Measurements from ENCODE around the gene PACSIN2.
A peak's percentile ranks its signal among the peaks of the same experiment; 100 is the strongest.
"Not testable (repeated sequence)": the region's sequence is repeated elsewhere in the genome, so short reads cannot be mapped to it uniquely, and the experiment has no call there.

PACSIN2 gene, protein sequence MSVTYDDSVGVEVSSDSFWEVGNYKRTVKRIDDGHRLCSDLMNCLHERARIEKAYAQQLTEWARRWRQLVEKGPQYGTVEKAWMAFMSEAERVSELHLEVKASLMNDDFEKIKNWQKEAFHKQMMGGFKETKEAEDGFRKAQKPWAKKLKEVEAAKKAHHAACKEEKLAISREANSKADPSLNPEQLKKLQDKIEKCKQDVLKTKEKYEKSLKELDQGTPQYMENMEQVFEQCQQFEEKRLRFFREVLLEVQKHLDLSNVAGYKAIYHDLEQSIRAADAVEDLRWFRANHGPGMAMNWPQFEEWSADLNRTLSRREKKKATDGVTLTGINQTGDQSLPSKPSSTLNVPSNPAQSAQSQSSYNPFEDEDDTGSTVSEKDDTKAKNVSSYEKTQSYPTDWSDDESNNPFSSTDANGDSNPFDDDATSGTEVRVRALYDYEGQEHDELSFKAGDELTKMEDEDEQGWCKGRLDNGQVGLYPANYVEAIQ

GRCh38 chr22:43014869-43015676, at the start of gene PACSIN2:
Gene PACSIN2, minus strand, starts transcription at chr22:43015149. Its CDS starts 103,069 bp downstream, at chr22:42912080.
- peak; percentile 99 for DNase-seq

GRCh38 chr22:43060183-43060582, 45.2 kb upstream of the PACSIN2 start:
- DNase-seq, result peak; percentile 42

GRCh38 chr22:43057641-43058040, 42.7 kb upstream of the PACSIN2 start:
- DNase-seq, result no peak

- DNase-seq, result no peak
These were observed 38.2 kb upstream of the PACSIN2 start for GRCh38 chr22:43053176-43053575.

- DNase-seq, result no peak
These were observed 36.0 kb upstream of the PACSIN2 start for GRCh38 chr22:43050995-43051394.

DNA sequence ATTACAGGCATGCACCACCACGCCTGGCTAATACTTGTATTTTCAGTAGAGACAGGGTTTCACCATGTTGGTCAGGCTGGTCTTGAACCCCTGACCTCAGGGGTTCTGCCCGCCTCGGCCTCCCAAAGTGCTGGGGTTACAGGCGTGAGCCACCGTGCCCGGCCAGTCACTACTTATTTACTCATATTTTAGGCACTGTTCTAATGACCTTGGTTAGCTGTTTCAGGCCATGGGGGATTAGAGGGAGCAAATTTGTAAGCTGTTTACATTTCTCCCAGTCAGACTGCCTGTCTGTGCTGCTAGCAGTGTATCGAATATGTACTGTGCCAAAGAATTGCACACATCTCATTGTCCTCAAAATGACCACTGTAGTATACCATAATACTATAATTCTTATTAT, 32.7 kb upstream of the PACSIN2 start:
- DNase-seq, result no peak

GRCh38 chr22:43044290-43044712, 29.4 kb upstream of the PACSIN2 start:
- no peak for DNase-seq

- DNase-seq, result no peak
These were observed 27.3 kb upstream of the PACSIN2 start for GRCh38 chr22:43042101-43042780.

DNA sequence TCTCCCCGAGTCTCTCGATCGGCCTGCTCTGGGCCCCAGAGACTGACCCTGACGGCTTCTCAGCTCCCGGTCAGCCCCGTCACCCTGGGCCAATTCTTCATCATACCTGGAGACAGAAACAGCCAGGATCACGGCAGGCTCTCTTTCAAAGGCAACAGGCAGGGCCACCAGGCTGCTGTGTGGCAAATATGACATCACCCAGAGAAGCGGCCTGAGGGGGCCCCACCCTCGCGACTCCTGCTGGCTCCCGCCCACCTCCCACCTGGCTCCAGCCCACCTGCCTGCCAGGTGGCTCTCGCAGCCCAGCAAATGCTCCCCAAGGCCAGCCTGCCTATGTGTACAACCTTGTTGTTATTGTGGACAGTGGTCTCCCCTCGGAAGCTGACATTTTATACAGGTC, 24.9 kb upstream of the PACSIN2 start:
- DNase-seq, result no peak

DNA sequence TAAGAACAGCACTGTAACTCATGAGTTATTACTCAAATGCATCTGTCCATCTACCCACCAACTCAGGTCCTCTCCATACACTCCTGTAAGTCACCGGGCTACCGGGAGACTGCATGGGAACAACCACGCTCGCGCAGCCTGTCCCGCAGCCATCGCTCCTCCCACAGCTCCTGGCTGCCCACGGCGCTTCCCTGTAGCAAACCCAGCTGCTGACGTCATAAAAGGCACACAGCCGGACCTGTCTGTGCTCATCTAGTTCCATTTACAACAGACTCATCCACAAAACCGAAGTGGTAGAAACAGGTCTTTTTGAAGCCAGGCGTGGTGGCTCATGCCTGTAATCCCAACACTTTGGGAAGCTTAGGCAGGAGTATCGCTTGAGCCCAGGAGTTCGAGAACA, 23.4 kb upstream of the PACSIN2 start:
- DNase-seq, result no peak

GRCh38 chr22:43036282-43036829, 21.4 kb upstream of the PACSIN2 start:
- no peak for DNase-seq

- no peak for DNase-seq
These were observed 20.3 kb upstream of the PACSIN2 start for GRCh38 chr22:43035250-43035649.

- DNase-seq, result no peak
These were observed 16.7 kb upstream of the PACSIN2 start for GRCh38 chr22:43031617-43032016.

GRCh38 chr22:43018615-43019014, 3.7 kb upstream of the PACSIN2 start:
- no peak for DNase-seq

GRCh38 chr22:43017525-43018460, 2.8 kb upstream of the PACSIN2 start:
- DNase-seq, result no peak

DNA sequence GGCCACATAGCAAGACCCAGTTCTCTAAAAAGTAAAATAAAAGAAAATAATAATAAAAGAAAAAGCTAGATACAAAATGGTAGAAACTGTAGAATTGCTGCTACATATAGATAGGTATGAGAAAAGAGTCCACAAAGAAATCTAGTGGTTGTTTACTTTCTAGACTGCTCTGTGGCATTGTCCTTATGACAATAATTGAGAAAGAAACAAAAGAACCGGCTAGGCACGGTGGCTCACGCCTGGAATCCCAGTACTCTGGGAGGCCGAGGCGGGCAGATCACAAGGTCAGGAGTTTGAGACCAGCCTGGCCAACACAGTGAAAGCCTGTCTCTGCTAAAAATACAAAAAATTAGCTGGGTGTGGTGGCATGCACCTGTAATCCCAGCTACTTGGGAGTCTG, 1.2 kb upstream of the PACSIN2 start:
- not testable (repeated sequence) for DNase-seq

GRCh38 chr22:43015677-43016042, 711 bp upstream of the PACSIN2 start:
- DNase-seq, result no peak

DNA sequence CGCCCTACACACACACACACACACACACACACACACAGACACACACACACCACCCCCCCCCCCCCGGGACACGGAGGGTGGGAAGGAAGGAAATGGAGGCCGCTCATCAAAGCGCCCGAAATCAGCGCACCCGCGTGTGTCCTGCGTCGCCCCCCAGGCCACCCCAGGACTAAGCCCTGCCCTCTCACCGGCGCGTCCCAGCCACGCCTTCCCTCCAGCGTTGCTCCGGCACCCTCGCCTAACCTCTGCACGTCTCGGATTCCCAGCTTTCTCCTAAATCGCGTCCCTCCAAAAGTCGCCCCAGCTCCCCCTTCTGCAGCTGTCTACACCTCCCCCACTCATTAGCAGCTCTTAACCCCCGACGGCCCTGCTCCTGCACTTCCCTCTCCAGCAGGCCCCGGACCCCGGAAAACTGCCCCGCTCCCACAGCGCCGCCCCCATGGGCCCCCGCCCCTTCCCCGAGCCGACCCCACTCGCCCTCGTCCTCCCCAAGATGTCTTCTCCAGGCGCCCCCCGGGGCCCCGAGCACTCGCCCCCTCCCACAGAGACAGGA, 557 bp downstream of the PACSIN2 start:
- DNase-seq, result peak; percentile 31

- peak; percentile 25 for DNase-seq
These were observed 1.3 kb downstream of the PACSIN2 start for GRCh38 chr22:43013355-43014315.

DNA sequence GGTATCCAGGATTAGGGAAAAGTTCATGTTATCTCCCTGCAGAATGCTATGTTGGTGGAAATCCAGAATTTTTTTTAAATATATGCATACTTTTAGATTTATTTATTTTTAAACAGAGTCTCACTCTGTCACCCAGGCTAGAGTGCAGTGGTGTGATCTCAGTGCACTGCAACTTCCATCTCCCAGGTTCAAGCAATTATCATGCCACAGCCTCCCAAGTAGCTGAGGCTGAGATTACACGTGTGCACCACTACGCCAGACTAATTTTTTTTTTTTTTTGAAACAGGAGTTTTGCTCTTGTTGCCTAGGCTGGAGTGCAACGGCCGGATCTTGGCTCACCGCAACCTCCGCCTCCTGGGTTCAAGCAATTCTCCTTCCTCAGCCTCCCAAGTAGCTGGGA, 2.6 kb downstream of the PACSIN2 start:
- no peak for DNase-seq

Data from activated naive CD4-positive, alpha-beta T cell treated with Interleukin-2 at 50 U/mL for 16 hours (primary cell).